ENCODE measurements around the gene ARHGAP5. TPM values are rescaled to one million over a fixed set of nuclear protein-coding genes. Genes with fewer than 3 reads are reported as not detected.

ARHGAP5 gene
- total and polyA plus RNA-seq, 2 donors (not counting 3 experiments of a cell fraction or from before 2014, with no cell fraction given): 4.3 to 36.2 TPM

GRCh38 chr14:32208490-32208889, 131.4 kb downstream of the ARHGAP5 start:
- no peaks in the 10 kb centered on the region for H4K20me1 ChIP-seq (replicated peaks; ENCODE audit: control insufficient read depth, extremely low read depth, insufficient read depth, low read length)
- DNase-seq (ENCODE audit: low read depth, low spot score) (no peak), FAIRE-seq (no peak)
- peaks cover 10 to 20% of the 10 kb centered on the region in 2 experiments for H3K27me3 ChIP-seq (ENCODE audit: control insufficient read depth in 2 of 2, insufficient read depth in 2 of 2, low read length in 2 of 2)
- no peaks in the 10 kb centered on the region for H3K79me2 ChIP-seq (ENCODE audit: control insufficient read depth, insufficient read depth, low read length)
- H3K4me1 ChIP-seq (ENCODE audit: control insufficient read depth, extremely low read depth, insufficient read depth, low read length): peaks cover 3% of the 10 kb centered on the region
- H3K9me3 ChIP-seq (replicated peaks; ENCODE audit: control insufficient read depth, insufficient read depth, low read length): no peaks in the 10 kb centered on the region
- POLR2A ChIA-PET: no interaction called here
- no TSS peak for BruUV-seq (replicated peaks)
- CTCF ChIA-PET: interaction anchor here (0.6 to 2.6 kb wide), 3 partner anchors 17 to 644 kb away, joined by 3 to 6 read pairs (median 3); no protein-coding TSS in a partner anchor
- no peak overlapping the region for H3K4me2 ChIP-seq (ENCODE audit: insufficient read depth, low read length)
- no peak overlapping the region for H3K9ac ChIP-seq (replicated peaks; ENCODE audit: extremely low read depth, insufficient read depth, low read length)
- no peaks in the 10 kb centered on the region for H3K9me1 ChIP-seq (replicated peaks; ENCODE audit: control insufficient read depth, extremely low read depth, insufficient read depth, low read length)
- H3K4me3 ChIP-seq (replicated peaks in 1 of 3; ENCODE audit: insufficient read depth in 1 of 3, low read depth in 1 of 3, low read length in 3 of 3): no peak overlapping the region
- no peaks in the 10 kb centered on the region for H3K36me3 ChIP-seq (ENCODE audit: control insufficient read depth in 2 of 2, extremely low read depth in 1 of 2, insufficient read depth in 2 of 2, low read length in 2 of 2)
- intact Hi-C loops (cut with micrococcal nuclease): no loop called here
- no peak overlapping the region for H2AFZ ChIP-seq (ENCODE audit: low read depth, low read length)
- TF ChIP-seq JUN (IDR thresholded peaks at IDR 0.05; ENCODE audit: borderline replicate concordance, insufficient read depth, insufficient read length, low read depth) (no peak), MYC (IDR thresholded peaks at IDR 0.05; ENCODE audit: low read depth, low read length) (no peak), CTCF (IDR thresholded peaks at IDR 0.05; ENCODE audit: extremely low read depth in 1 of 2, insufficient read depth in 1 of 2, low read depth in 1 of 2, low read length in 2 of 2) (no peak), POLR2AphosphoS5 (IDR thresholded peaks at IDR 0.05; ENCODE audit: insufficient read depth, low read depth, low read length) (no peak), GATA2 (IDR thresholded peaks at IDR 0.05; ENCODE audit: insufficient read depth, insufficient read length, low read depth, low read length) (no peak), FOS (IDR thresholded peaks at IDR 0.05; ENCODE audit: borderline replicate concordance, insufficient read depth, low read length) (no peak), POLR2A (IDR thresholded peaks at IDR 0.05; ENCODE audit: low read depth, low read length) (no peak), MAX (IDR thresholded peaks at IDR 0.05; ENCODE audit: insufficient read depth, insufficient read length) (no peak), EZH2 (IDR thresholded peaks at IDR 0.05; ENCODE audit: borderline replicate concordance, low read depth, low read length, severe bottlenecking) (no peak)
- H3K27ac ChIP-seq (ENCODE audit: insufficient read depth, low read depth, low read length): no peak overlapping the region
- dilution Hi-C loops (cut with MboI; ENCODE audit: extremely low pct_ligation_motif_present, low sequenced_read_pairs): no loop called here

Small RNA genes within 50 kb of the gene (small RNA-seq; reads per million reads assigned to genes)
- gene RNU6-7 (ENCODE audit: insufficient read depth, insufficient read length, low read depth, low replicate concordance): 0.88 reads per million
- gene RNU6-8 (ENCODE audit: insufficient read depth, insufficient read length, low read depth, low replicate concordance): not detected

Other genes with a start within 250 kb of the ARHGAP5 start
- not detected in 2 replicates for gene RNU6-7, start 124.7 kb downstream of the ARHGAP5 start, total RNA-seq
- not detected in 2 replicates for gene RNU6-7, start 124.7 kb downstream of the ARHGAP5 start, polyA plus RNA-seq
- gene RNU6-8, start 126.0 kb downstream of the ARHGAP5 start, total RNA-seq: not detected in 2 replicates
- not detected in 2 replicates for gene RNU6-8, start 126.0 kb downstream of the ARHGAP5 start, polyA plus RNA-seq